Large intestine (tissue), 3 donors: ENCODE results near the gene LIPI. TPM values are rescaled to one million over a fixed set of nuclear protein-coding genes. Genes with fewer than 3 reads are reported as not detected.
"Not testable (repeated sequence)": the region's sequence is repeated elsewhere in the genome, so short reads cannot be mapped to it uniquely, and the experiment has no call there.

Source experiments
- DNase-seq, 2 donors: peaks; one replicate each; pipeline versions ENCODE4 v3.0.0 to v3.0.0-alpha.2; 2013
- H3K27ac ChIP-seq: one replicate; pipeline ENCODE4 v1.5.1; 2013; ENCODE audit warnings: low read length
- H3K27me3 ChIP-seq: 2 replicates; pipeline ENCODE4 v1.6.1; 2013; ENCODE audit warnings: low read length; ENCODE audit not compliant: control insufficient read depth, insufficient read depth
- H3K36me3 ChIP-seq: 2 replicates; pipeline ENCODE4 v1.6.1; 2013; ENCODE audit warnings: low read length; ENCODE audit not compliant: control insufficient read depth, insufficient read depth
- H3K4me1 ChIP-seq: one replicate; pipeline ENCODE4 v1.6.1; 2013; ENCODE audit warnings: low read length; ENCODE audit not compliant: control insufficient read depth, insufficient read depth
- H3K4me3 ChIP-seq: one replicate; pipeline ENCODE4 v1.5.1; 2013; ENCODE audit warnings: low read length
- H3K9me3 ChIP-seq: one replicate; pipeline ENCODE4 v1.6.1; 2013; ENCODE audit warnings: mild to moderate bottlenecking, low read depth, low read length, moderate library complexity; ENCODE audit not compliant: control insufficient read depth
- WGBS: methylation state at CpG from one replicate; pipeline ENCODE4 v1.1.5; 2013; ENCODE audit warnings: low lambda C conversion rate; ENCODE audit not compliant: insufficient coverage; 5-methylcytosine and 5-hydroxymethylcytosine counted together
- polyA plus RNA-seq: library from polyadenylated mRNA; unstranded; fragments of 120-200 nt; gene quantifications from one replicate; pipeline ENCODE4 v1.2.1, GENCODE V29; 2013

Gene LIPI
- polyA plus RNA-seq, 1 donor, result 0.21 TPM

DNA sequence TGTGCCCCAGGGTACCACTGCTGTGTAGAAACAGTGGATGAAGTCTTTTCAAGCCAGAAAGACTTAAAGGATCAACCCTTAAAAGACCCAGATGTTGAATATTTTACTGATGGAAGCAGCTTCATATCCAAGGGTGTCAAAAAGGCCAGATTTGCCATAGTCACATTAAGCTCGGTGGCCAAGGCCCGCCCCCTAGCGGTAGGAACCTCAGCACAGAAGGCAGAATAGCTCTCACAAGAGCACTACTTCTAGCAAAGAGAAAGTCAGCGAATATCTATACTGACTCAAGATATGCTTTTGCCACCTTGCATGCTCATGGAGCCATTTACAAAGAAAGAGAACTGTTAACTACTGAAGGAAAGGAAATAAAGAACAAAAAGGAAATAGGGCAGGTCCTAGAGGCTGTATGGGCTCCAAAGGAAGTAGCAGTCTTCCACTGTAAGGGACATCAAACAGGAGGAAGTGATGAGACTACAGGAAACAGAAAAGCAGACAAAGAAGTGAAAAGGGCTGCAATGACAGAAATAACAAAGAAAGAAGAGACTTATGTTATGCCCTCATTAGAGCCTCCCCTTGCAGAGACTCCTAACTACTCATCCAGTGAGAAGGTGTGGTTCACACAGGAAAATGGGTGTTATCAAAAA, 90.5 kb downstream of the LIPI start:
- H3K4me1 ChIP-seq, result no peaks in the 10 kb centered on the region
- no peak for DNase-seq
- H3K27ac ChIP-seq, result no peak overlapping the region
- no peaks in the 10 kb centered on the region for H3K36me3 ChIP-seq
- no peaks in the 10 kb centered on the region for H3K27me3 ChIP-seq
- no peak overlapping the region for H3K4me3 ChIP-seq
- WGBS, result 80% methylated on average over 1 of the region's 4 CpGs
- H3K9me3 ChIP-seq, result no peaks in the 10 kb centered on the region

DNA sequence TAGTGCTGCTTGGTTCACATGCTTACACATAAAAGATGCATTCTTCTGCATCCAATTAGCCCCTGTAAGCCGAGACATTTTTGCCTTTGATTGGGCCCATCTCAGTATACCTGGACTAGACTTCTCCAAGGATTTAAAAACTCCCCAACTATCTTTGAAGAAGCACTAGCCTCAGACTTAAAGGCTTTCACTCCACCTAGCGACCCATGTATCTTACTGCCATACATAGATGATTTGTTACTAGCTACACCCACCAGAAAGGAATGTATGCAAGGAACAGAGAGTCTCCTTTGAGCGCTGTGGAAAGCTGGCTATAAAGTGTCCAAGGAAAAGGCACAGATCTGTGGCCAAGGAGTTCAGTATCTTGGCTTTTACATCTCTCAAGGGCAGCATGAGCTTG, 91.7 kb downstream of the LIPI start:
- no peak overlapping the region for H3K27ac ChIP-seq
- no peaks in the 10 kb centered on the region for H3K9me3 ChIP-seq
- WGBS, result no CpG with 5 or more reads among the region's 3 CpGs
- no peaks in the 10 kb centered on the region for H3K4me1 ChIP-seq
- no peak overlapping the region for H3K4me3 ChIP-seq
- no peaks in the 10 kb centered on the region for H3K27me3 ChIP-seq
- DNase-seq, result no peak
- no peaks in the 10 kb centered on the region for H3K36me3 ChIP-seq

DNA sequence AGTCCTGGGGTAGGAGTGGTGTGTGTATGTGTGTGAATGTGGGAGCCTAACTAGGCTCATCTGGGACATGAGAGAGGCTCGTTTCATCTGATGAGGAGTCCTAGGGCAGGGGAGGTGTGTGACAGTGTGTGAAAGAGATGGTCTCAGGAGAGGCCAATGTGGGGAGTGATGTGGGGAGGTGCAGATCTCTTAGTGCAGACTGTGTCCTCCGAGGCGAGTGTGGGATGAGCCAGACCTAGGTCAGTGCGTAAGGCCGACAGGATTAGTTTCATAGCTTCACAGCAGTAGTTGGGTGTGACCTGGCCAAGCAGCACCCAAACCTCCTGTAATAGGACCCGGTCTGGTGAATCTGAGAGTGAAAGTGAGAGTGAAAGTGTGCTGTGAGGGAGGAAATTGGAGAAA, 94.7 kb downstream of the LIPI start:
- no peaks in the 10 kb centered on the region for H3K4me1 ChIP-seq
- H3K4me3 ChIP-seq, result no peak overlapping the region
- 80% methylated on average over 1 of the region's 6 CpGs for WGBS
- H3K27ac ChIP-seq, result no peak overlapping the region
- DNase-seq, result no peak
- no peaks in the 10 kb centered on the region for H3K36me3 ChIP-seq
- H3K9me3 ChIP-seq, result no peaks in the 10 kb centered on the region
- H3K27me3 ChIP-seq, result no peaks in the 10 kb centered on the region

DNA sequence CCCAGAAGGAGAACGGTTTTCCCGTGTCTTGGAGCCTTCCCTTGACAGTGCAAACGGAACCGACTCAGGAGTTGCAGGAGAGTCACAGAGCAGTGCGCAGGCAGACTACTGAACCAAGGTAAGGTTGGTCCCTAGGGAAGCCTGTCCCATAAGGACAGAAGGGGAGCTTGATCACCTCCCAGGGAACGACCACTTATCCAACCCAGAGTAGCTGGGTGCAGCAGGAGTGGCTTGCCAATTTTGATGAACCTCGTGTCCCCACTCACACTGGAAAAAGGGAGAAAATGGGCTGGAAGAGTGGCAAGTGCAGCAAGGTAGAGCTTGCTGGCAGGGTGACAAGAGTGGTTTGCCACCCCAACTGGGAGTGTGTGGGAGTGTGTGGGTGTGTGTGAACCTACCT, 95.1 kb downstream of the LIPI start:
- no peaks in the 10 kb centered on the region for H3K36me3 ChIP-seq
- no peak overlapping the region for H3K4me3 ChIP-seq
- no peaks in the 10 kb centered on the region for H3K4me1 ChIP-seq
- no peak for DNase-seq
- no peak overlapping the region for H3K27ac ChIP-seq
- 86% methylated on average over 1 of the region's 7 CpGs for WGBS
- no peaks in the 10 kb centered on the region for H3K27me3 ChIP-seq
- no peaks in the 10 kb centered on the region for H3K9me3 ChIP-seq

DNA sequence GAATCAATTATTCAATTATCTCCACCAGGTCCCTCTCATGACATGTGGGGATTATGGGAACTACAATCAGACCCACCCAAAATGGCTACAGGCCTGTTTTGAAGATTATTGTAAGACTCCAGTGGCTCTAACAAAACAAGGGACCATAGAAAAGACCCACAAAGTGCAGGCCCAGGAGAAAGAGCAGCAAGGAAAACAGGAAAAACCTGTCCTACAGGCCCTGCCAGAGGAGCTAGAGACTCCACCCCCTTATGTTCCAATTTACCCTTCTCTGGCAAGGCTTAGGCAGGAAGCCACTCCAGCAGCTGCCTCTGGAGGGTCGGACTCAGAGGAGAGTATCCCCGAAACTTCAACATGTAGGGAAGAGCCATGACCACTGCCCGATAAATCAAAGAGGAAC, 96.5 kb downstream of the LIPI start:
- no peak for DNase-seq
- Histone ChIP-seq H3K4me3 (no peak overlapping the region), H3K27ac (no peak overlapping the region), H3K9me3 (no peaks in the 10 kb centered on the region), H3K36me3 (no peaks in the 10 kb centered on the region), H3K27me3 (no peaks in the 10 kb centered on the region), H3K4me1 (no peaks in the 10 kb centered on the region)
- no CpG with 5 or more reads among the region's 3 CpGs for WGBS

DNA sequence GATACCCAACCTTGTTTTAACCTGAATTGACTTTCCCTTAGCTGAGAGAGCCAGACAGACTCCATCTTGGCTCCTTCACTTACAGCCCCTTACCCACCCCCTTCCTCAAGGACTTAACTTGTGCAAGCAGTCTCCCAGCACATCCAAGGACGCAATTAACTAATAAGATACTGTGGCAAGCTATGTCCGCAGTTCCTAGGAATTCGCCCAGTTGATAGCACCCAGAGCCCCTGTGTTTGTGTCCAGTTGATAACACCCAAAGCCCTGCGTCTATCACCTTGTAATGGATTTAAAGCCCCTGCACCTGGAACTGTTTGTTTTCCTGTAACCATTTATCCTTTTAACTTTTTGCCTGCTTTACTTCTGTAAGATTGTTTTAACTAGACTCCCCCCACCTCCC, 106.2 kb downstream of the LIPI start:
- H3K9me3 ChIP-seq, H3K27ac ChIP-seq, H3K27me3 ChIP-seq, H3K4me3 ChIP-seq, H3K36me3 ChIP-seq, H3K4me1 ChIP-seq, DNase-seq: not testable (repeated sequence)
- no CpG with 5 or more reads among the region's 4 CpGs for WGBS

DNA sequence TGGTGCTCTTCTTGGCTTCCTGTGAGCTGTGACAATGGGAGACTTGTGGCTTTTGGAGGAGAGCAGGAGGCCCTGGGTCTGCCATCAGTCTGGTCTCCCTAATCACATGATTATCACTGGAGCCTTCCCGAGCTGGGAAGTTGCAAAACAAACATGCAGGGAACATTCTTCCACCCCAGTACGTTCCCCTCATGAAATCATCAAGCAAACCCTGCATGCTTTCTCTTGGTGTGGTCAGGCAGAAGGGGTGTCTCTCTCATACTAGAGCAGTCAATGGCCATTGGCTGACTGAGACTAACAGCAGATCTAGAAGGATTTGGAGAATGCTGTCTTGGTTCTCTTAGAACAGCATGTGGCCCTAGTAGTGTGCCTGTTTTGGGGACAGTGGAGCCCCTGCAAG, 111.2 kb downstream of the LIPI start:
- Histone ChIP-seq H3K4me3 (no peak overlapping the region), H3K27ac (no peak overlapping the region), H3K27me3 (no peaks in the 10 kb centered on the region), H3K36me3 (no peaks in the 10 kb centered on the region), H3K4me1 (no peaks in the 10 kb centered on the region), H3K9me3 (no peaks in the 10 kb centered on the region)
- DNase-seq, result no peak
- whole genome bisulfite sequencing, result no CpG with 5 or more reads among the region's 2 CpGs

DNA sequence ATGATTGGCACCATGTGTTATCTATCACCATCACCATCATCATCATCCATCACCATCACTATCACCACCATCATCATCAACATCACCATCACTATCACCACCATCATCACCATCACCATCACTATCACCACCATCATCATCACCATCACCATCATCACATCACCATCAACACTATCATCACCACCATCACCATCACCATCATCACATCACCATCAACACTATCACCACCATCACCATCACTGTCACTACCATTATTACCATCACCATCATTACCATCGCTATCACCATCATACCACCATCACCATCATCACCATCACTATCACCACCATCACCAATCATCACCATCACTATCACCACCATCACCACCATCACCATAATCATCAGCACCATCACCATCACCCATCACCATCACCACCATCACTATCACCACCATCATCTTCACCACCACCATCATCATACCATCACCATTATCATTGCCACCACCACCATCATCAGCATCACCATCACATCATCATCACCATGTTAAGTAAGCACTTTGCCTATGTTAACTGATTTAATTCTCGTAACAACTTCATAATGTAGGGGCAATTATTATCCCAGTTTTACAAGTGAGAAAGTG, 112.8 kb downstream of the LIPI start:
- Histone ChIP-seq H3K4me1 (no peaks in the 10 kb centered on the region), H3K27ac (no peak overlapping the region), H3K4me3 (no peak overlapping the region), H3K36me3 (no peaks in the 10 kb centered on the region), H3K27me3 (no peaks in the 10 kb centered on the region), H3K9me3 (peaks cover 3% of the 10 kb centered on the region)
- 100% methylated on average over 1 of the region's 2 CpGs for WGBS
- no peak for DNase-seq

DNA sequence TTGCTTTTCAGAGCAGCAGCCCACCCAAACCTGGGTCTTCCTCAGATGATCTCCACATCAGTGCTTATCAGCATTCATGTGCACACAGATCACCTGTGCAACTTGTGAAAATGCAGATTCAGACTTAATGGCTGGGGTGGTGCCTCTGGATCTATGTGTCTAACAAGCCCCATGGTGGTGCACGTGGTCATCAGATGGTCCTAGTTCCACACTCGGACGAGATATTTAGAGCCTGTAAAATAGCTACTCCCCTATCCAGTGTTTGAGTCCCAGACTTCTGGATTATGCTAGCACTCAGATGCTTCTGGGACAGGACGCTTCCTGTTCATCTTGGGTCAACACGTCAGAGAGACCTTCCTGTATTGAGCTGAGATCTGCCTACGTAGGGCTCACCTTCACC, 114.2 kb downstream of the LIPI start:
- no peaks in the 10 kb centered on the region for H3K4me1 ChIP-seq
- 100% methylated on average over 1 of the region's 6 CpGs for WGBS
- H3K27me3 ChIP-seq, result no peaks in the 10 kb centered on the region
- no peak overlapping the region for H3K4me3 ChIP-seq
- DNase-seq, result no peak
- H3K36me3 ChIP-seq, result no peaks in the 10 kb centered on the region
- no peak overlapping the region for H3K27ac ChIP-seq
- H3K9me3 ChIP-seq, result peaks cover 6% of the 10 kb centered on the region

DNA sequence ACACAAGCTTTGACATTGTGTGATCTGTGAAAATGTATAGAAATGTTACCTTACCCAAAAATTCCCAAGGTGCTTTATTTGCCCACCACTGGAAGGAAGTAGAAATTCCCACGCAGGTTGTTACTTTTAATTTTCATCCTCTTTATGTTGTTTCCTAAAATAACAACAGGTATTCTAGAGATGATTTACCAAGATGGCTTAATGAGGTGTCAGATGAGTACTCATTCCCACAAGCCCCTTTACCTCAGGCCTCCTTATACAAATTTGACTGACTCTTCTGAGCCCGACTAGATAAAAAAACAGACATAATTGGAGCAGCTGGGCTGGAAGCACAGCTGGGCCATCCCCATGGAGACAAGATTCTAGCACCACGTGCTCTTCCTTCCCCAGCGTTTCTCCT, 114.6 kb downstream of the LIPI start:
- WGBS, result no CpG with 5 or more reads among the region's 4 CpGs
- Histone ChIP-seq H3K9me3 (peaks cover 6% of the 10 kb centered on the region), H3K27me3 (no peaks in the 10 kb centered on the region), H3K4me3 (no peak overlapping the region), H3K36me3 (no peaks in the 10 kb centered on the region), H3K27ac (no peak overlapping the region), H3K4me1 (no peaks in the 10 kb centered on the region)
- no peak for DNase-seq

DNA sequence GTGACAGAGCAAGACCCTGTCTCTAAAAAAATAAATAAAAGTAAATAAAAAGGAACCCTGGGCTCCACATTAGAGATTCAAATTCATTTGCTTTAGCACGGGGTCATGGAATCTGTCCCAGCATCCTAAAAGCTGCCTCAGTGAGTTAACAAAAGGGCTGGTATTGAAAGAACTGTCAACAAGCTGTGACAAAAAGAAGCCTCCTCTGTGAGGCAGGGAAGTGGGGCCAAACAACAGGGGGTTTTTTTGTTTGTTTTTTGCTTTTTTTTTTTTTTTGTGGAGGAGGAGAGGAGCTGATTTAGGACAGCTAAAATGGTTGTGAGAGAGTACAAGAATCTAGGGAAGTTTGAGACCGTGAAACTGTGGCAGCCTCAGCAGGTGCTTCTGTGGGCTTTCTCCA, 115.7 kb downstream of the LIPI start:
- Histone ChIP-seq H3K4me1 (no peaks in the 10 kb centered on the region), H3K4me3 (no peak overlapping the region), H3K36me3 (no peaks in the 10 kb centered on the region), H3K27me3 (no peaks in the 10 kb centered on the region), H3K9me3 (peaks cover 6% of the 10 kb centered on the region), H3K27ac (no peak overlapping the region)
- DNase-seq, result no peak
- WGBS, result 83% methylated on average over 1 of the region's 2 CpGs
